SHP77 treated with DMSO at 0.1 percent for 48 hours (cell line): ENCODE measurements around the gene AP3S2.
A peak's percentile ranks its signal among the peaks of the same experiment; 100 is the strongest.
"Not testable (repeated sequence)": the region's sequence is repeated elsewhere in the genome, so short reads cannot be mapped to it uniquely, and the experiment has no call there.

Source experiments
- DNase-seq: peaks from one replicate; lab custom pipeline; 2025; lab: John Stamatoyannopoulos, UW

The AP3S2 gene

DNA sequence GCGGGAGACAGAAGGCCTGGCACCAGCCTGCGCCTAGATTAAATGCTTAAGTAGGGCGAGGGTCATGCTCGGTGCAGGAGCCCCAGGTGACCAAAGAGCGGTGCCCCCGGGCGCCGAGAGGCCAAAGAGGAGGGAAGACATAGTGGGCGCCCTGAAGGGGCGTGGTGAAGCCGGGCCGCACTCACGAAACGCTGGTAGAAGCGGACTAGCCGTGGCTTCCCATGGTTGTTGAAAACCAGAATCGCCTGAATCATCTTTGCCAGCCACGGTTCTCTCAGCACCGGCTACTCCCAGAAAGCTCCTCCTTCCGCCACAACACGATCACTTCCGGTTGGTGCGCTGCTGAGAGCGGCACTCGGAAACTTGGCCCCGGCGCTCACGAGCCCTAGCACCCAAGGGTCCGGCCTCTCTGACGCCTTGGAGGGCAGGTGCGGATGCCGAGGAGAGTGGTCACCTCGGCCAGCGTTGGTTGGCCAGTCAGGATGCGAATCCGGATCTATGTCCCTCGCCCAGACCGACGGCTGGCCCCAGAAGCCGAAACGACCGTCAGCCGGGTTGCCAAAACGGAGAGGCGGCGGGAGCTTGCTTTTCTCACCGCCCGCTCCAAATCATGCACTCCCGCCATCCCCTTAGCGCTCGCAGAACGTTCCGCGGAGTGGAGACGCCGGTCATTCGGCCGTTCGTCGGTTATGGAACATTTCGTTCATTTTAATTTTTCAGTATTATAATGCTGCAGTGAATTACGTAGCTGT lies at the start of gene AP3S2:
Gene AP3S2 (minus strand): TSS at position 299 of the 752 bp plus-strand sequence. CDS start 45 bp downstream, at position 254.
- peak; percentile 86 for DNase-seq

DNA sequence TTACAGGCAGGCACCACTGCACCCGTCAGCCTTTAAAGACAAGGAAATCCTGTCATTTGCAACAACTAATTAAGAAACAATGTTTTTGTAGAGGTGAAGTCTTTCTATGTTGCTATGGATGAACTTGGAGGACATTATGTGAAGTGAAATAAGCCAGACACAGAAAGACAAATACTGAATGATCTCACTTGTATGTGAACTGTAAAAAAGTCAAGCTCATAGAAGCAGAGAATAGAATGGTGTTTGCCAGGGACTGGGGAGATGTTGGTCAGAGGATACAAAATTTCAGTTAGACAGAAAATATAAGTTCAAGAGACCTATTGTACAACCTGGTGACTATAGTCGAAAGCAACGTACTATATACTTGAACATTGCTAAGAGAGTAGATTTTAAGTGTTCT lies 46.1 kb upstream of the AP3S2 start:
- no peak for DNase-seq

DNA sequence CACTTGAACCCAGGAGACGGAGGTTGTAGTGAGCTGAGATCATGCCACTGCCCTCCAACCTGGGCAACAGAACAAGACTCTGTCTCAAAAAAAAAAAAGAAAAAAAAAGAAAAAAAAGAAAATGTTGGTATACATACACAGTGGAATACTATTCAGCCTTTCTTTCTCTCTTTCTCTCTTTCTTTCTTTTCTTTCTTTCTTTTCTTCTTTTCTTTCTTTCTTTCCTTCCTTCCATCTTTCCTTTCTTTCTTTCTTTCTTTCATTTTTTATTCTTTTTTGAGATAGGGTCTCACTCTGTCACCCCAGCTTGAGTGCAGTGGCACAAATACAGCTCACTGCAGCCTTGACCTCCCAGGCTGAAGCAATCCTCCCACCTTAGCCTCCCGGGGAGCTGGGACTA lies 45.6 kb upstream of the AP3S2 start:
- not testable (repeated sequence) for DNase-seq

DNA sequence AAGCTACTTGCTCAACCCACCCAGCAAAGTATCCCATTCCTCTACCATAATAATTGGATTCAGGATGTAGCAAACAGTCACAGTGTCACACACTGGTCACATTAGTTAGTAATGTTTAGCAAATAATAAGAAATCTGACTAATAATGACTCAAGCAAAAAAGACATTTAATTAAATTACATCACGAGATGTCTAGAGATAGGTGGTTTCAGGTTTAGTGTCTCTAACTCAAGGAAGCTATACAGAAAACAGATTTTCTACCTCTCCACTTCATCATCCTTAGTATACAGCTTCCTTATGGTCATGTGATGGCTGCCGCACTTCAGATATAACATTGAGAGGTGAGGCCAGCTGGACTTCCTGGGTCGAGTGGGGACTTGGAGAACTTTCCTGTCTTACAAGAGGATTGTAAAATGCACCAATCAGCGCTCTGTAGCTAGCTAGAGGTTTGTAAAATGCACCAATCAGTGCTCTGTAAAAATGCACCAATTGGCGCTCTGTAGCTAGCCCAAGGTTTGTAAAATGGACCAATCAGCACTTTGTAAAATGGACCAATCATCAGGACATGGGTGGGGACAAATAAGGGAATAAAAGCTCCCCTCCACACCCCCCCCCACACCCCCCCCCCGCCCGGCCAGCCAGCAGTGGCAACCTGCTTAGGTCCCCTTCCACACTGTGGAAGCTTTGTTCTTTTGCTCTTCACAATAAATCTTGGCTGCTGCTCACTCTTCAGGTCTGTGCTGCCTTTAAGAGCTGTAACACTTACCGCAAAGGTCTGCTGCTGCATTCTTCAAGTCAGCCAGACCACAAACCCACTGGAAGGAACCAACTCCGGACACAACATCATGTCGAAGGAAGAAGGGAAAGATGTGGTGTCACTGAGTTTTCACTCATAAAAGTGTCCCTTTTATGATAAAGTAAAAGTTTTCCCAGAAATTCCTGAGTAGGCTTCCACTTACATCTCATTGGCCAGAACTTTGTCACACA lies 43.9 kb upstream of the AP3S2 start:
- no peak for DNase-seq

DNA sequence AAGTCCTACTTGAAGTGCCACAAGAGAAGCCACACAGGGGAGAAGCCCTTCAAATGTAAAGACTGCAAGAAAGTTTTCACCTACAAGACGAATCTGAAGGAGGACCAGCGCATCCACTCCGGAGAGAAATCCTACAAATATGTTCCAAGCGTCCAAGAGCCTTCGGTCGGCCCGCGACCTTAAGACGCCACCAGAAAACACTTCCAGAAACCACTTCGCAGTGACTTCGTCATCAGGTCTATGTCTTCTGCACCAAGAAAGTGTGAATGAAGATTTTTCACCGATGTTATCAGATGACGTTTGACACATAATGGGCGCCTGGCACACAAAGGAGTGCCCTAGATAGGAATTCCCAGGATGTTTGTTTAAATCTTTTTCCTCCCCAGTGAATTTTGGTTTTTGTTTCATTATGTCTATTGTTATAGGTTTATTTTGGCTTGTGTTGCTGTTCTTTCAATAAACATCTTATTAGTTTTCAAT lies 43.0 kb upstream of the AP3S2 start:
- no peak for DNase-seq

DNA sequence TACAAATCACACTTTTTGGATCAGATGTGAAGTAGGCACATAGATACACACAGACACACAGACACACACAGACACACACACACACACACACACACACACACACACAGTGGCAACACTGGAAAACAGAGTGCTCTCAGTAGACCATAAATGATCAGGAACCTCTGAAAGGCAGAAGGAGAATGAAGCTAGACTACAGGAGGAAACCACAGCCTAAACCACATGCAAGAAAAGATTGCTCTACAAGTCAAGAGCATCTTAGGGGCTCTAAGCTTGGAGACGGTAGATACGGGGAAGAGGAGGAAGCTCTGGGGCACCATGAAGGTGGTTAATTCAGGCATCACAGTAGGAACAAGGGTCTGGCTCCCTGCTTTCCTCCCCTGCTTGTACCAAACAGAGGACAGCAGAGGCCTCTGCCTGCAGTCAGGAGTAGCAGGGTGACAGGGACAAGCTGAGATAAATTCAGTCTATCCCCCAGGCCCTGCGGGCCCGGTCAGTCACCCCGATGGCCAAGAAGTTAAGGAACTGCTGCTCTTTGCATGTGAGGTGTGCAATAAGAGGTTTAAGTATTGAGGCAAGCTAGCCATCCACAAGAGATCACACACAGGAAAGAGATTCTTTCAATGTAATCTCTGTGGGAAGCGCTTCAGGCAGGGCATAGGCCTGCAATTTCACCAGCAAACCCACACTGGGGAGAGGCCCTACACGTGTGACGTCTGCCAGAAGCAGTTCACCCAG lies 42.4 kb upstream of the AP3S2 start:
- DNase-seq, result no peak

DNA sequence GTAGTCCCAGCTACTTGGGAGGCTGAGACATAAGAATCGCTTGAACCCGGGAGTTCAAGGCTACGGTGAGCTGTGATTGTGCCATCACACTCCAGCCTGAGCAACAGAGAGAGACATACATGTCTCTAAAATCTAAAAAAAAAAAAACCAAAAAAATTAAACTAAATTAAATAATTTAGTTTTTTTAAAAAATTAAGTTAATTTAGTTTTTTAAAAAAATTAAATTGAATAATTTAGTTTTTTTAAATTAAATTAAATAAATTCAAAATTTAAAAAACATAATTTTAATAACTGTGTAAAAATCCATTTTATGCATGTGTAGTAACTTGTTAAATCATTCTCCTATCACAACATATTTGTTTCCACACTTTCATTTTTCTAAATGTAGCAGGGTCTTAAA lies 39.1 kb upstream of the AP3S2 start:
- DNase-seq, result no peak

DNA sequence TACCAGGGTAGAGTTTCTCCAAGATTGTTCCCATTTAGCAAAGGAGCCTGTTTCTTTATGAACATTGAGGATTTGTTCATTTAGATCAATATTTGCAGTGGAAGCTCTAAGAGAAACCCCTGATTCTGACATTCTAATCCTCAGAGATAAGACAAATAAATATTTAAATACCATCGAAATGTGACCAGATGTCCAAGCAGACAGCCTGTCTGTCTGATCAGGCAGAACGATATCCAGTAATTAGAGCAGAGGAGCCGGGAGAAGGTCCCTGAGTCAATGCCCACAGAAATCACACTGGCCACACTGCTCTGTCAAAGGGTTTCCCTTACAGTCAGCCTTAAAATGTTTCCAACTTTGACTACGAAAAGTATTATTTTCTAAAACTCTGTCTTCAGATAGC lies 34.6 kb upstream of the AP3S2 start:
- DNase-seq, result no peak

DNA sequence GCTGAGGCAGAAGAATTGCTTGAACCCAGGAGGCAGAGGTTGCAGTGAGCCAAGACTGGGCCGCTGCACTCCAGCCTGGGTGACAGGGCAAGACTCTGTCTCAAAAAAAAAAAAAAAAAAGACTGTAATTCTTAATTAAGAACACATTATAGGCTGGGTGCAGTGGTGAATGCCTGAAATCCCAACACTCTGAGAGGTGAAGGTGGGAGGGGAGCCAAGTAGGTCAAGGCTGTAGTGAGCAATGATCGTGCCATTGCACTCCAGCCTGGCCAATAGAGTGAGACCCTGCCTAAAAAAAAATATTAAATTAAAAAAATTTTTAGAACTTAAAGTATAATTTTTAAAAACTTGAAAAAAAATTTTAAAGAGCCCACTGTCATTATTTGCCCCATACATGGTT lies 32.4 kb upstream of the AP3S2 start:
- no peak for DNase-seq

DNA sequence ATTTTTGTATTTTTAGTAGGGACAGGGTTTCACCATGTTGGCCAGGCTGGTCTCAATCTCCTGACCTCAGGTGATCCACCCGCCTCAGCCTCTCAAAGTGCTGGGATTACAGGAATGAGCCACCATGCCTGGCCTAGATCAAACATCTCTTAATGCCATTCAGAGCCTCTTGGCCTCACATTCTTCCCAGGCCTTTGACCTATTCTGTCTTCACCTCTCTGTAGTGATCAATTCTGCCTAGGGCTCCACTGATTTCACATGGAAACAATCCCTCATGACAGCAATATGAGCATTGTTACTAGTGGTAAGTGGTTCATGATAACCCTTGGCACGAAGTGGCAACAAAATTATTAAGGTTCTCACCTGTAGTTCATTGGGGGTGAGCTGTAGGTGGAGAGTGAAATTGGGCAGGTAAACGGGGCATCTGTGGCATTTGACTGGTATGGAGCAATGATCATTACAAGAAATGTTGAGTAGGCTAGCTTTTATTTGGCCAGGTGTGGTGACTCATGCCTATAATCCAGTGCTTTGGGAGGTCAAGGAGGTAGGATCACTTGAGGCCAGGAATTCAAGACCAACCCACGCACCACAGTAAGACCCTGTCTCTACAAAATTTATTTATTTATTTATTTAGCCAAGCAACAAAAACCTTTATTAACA lies 23.8 kb upstream of the AP3S2 start:
- no peak for DNase-seq

DNA sequence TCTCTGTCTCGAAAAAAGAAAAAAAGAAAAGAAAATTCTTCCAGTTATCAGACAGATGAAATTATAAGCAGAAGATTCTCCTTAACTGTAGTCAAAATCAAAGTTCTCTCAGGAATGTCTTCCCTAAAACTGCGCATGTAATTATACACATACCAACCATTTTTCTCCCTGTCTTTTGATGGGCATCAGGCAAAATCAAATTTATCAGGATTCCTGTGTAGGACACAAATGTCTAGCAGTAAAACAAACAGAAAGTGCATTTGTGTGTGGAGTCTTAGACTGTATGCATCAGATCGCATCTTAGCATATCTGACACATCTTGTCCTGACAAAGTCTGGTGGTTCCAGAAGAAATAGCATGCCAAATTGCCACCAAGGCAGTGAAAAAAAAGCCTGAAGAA lies 22.9 kb upstream of the AP3S2 start:
- DNase-seq, result no peak

DNA sequence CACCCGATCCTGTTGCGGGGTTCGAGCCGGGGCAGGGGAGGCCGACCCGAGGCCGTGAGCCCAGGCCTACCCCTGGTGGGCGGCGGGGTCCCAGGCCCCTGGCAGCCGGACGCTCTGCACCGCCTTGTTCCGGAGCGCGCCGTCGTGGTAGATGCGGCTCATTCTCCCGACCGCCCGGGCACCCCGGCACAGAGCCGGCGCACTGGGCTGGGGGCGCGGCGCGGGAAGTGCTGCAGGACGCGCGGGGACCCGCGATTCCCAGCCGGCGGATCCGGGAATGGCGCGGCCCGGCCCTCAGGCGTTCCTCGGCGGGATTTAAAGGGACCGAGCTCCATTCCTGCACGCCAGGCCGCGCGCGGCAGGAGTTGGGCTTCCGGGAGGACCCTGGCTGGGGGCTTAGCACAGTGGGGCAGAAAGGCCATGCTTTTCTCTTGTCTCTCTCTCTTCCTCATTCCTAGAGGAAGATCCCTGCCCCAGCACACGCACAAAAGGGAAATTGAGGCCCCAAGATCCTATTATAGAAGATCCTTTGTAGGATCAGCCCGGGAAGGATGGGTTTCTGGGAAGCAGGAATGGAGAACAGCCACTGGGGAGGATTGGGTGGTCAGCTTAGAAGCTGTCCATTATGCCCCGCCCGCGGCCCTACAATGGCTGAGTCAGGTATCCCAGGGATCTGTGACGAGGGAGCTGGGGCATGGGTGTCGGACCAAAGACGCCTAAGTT lies 19.0 kb upstream of the AP3S2 start, which contains the start of gene ARPIN:
Gene ARPIN (minus strand): TSS at position 279 of the 723 bp plus-strand sequence. CDS start 117 bp downstream, at position 162.
- DNase-seq, result peak; percentile 31

DNA sequence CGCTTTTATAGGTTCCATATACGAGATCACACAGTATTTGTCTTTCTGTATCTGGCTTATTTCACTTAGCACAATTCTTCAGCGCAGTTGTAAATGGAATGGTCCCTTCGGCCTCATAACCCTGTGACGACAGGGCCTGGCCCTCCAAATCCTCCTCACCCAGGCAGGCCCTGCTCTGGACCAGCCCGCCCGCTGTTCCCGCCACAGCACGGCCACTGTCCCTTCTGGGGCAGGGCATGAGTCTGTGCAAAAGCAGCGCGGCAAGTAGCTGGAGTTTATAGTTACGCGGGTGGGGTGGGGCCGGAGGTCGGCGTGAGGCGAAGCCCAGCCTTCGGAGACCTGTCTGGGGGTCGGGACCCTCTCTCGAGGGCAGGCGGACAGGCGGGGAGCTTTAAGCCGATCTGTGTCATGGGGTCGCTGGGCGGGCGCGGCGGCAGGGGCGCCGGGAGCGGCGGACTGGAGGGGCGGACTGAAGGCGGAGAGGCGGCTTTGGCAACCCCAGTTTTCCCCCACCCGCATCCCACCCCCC lies 18.4 kb upstream of the AP3S2 start:
- no peak for DNase-seq

DNA sequence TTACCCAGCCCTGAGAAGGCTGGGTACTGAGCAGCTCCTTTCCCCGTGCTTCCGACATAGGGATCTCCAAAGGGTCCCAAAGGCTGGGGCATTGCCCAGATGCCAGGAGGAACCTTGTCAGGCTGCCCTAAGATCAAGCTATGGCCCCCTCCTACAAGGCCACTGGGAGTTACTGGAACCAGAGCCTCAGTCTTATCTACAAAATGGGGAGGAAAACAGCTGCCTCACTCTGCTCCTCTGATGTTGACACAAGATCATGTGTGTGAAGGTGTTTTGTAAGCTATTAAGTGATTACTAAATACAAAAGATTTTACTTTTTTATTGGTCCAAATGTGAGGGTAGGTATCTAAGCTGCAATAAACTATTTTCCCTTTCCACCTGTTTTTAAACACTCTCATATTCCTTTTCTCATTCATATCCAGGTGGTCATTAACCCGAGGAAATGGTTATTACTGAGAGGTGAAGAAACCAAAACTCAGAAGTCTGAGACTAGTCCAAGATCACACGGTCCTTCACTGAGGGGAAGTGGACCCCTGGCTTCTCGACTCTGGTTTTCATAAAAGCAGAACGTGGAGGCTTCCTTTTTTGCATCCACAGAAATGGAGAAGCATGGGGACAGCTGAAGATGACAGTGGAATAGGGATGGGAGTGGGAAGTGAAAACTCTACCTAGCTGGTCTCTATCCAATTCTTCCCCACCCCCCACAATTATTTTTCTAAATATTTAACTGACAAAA lies 17.3 kb upstream of the AP3S2 start:
- no peak for DNase-seq

DNA sequence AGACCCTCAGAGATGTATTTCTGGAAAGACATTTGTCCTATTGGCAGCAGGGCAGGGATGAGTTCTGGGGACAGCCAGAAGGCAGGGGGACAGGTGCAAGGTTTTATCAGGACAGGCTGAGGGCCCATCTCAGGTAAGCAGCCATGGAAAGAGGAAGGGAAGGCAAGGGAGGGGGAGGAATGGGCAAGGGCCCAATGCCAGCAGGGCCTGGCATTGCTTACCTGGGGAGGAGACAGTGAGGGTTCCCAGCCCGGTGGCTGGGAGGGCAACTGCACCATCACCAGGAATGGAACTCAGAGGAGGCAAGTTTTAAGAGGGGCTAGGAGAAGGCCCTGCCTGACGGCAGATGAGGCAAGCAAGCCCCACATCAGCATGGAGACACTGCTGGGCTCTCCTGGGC lies 15.8 kb upstream of the AP3S2 start:
- DNase-seq, result no peak

DNA sequence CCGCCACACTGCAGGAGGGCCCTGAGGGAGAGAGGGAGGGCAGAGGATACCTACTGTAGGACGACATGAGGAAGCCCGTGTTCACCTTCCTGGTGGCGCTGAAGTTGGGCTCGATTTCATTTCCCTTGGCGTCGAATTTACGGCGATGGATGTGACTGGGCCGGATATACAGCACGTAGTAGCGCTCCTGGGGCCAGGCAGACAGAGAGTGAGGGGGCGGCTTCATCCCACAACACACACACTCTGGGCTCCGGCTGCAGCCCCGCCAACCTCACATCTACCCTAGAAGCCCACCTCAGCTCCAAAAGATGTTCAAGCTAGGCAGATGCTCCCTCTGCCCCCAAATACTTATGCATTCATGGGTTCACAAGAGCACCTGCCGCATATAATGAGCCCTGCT lies 14.4 kb upstream of the AP3S2 start:
- DNase-seq, result no peak

DNA sequence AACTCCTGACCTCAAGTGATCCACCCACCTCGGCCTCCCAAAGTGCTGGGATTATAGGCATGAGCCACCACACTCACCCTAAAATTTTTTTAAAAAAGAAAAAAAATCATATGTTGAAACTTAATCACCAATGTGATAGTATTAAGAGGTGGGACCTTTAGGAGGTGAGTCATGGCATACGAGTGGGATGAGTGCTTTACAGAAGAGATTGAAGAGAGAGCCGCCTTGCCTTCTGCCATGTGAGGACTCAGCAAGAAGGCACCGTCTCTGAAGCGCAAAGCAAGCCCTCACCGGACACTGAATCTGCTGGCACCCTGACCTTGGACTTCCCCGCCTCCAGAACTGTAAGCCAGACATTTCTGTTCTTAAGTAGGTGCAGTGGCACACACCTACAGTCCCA lies 13.5 kb upstream of the AP3S2 start:
- no peak for DNase-seq

DNA sequence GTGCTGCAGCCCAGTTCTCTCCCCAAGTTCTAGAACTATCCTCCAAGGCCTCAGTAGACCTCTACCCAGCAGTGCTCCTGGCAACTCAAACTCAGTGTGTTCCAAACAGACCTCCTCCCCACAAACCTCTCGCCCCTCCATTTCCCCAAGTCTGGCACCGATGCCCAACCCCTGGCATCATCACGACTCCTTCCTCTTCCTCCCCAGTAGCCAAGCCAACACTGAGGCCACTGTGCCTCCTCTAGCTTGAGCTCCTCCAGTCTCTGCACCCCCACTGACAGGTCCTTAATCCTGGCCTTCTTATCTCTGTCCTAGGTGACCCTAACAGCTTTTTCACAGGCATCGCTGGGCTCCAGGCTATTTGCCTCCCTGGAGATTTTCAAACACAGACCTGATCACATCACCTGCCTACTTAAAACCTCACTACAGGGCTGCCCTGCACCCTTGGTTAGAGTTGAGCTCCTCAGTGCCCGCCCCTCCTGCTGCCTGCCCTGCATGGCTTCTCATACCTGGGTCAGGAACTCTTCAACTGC lies 12.1 kb upstream of the AP3S2 start:
- DNase-seq, result no peak

DNA sequence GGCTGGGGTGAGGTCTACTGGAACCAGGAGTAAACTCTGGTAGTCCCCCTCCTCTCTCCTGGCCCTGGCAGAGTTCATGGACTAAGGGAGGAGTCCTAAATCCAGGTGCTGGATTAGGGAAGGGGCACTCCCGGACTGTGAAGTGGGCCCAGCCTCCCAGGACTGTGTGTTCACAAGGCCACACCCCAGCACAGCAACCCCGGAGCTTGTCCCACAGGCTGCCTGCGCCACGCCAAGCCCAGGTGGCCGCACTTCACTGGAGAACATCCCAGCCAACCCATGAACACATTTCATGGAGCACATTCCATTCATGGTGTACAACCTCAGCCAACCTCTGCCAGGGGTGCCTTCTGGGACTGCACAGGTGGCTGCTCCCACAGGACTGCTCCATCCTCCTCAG lies 10.7 kb upstream of the AP3S2 start:
- DNase-seq, result no peak

DNA sequence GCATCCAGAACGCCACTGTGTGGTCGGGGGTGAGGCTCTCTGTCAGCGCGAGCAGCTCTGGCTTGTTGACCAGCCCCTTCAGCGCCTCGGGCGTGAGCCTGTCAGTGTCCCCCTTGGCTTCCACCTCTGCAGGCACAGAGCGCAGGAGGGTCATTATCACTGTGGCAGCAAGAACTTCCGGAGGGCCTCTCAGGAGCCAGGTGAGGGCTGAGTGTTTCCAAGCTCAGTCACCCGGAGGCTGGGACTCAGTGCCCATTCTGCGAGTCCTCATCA lies 10.0 kb upstream of the AP3S2 start:
- no peak for DNase-seq
